GM12875 (cell line): ENCODE results near the gene ZBTB17.

Experiments
- H3K4me3 ChIP-seq: one replicate; pipeline ENCODE4 v1.5.1; 2011; ENCODE audit warnings: low read depth, low read length, control low read depth
- TF ChIP-seq, protein P1 (sequence below): IDR thresholded peaks from 2 replicates; pipeline ENCODE4 v1.5.1; 2011; ENCODE audit warnings: low read depth, mild to moderate bottlenecking, control low read depth, inconsistent platforms, low read length, moderate library complexity, borderline replicate concordance; ENCODE audit not compliant: insufficient read depth

ZBTB17 gene

DNA sequence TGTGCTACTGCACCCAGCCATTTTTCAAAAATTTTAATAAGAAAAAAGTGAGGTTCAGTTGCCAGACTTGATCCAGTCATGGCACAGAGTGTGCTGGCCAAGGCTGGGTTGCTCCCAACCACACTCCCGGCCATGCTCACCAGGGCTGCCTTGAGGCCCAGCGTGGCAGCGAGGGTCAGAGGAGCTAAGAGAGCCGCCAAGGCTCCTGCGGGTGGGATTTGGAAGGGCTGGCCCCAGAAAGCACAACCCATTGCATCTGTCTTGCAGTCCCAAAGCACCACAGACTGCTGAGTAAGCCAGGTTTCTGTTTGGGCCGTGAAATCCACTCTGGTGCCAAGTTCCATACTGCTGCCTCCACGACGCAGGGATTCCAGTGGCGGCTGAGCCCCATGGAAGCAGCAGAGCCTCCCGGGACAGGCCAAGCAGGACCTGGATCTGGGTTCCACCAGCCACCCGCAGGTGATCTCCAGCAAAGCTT, 22.6 kb downstream of the ZBTB17 start:
- no peak overlapping the region for H3K4me3 ChIP-seq
- TF ChIP-seq, protein P1, sequence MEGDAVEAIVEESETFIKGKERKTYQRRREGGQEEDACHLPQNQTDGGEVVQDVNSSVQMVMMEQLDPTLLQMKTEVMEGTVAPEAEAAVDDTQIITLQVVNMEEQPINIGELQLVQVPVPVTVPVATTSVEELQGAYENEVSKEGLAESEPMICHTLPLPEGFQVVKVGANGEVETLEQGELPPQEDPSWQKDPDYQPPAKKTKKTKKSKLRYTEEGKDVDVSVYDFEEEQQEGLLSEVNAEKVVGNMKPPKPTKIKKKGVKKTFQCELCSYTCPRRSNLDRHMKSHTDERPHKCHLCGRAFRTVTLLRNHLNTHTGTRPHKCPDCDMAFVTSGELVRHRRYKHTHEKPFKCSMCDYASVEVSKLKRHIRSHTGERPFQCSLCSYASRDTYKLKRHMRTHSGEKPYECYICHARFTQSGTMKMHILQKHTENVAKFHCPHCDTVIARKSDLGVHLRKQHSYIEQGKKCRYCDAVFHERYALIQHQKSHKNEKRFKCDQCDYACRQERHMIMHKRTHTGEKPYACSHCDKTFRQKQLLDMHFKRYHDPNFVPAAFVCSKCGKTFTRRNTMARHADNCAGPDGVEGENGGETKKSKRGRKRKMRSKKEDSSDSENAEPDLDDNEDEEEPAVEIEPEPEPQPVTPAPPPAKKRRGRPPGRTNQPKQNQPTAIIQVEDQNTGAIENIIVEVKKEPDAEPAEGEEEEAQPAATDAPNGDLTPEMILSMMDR, result no peak

DNA sequence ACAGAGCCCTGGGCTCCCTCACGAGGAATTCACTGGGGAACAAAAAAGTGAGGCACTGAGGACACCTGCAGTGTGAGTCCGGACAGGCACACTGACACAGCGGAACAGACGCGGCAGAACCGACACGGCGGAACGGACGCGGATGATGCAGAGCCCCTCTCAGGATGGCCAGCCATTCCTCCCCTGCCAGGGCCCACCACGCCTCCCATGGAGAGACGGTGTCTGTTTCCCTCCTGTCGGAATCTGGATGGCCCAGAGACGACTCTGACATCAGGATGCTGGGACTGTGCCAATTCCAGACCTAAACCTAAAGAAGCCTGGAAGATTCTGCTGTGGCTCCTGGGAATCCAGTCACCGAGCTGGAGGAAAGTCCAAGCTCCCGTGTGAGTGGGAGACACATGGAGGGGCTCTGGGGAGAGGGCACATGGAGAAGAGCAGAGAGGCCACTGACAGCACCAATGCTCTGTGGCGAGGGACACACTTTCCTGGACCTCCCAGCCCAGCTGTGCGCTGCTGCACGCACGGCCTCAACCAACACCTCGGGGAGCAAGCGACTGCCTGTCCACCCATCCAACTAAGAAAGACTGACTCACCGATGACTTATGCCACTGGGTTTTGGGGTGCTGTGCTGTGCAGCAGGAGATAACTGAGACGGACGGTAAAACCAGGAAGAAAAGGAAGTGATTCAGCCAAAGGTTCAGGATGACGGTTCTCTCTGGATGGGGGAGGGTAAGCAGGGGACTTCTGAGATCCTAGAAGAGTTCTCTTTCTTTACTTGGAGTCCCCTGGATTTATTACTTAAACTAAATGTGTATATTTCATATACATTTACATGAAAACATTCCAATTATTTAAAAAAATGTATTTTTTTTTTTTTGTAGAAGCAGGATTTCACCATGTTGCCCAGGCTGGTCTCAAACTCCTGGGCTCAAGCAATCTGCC, 23.3 kb downstream of the ZBTB17 start:
- TF ChIP-seq, protein P1, result no peak
- H3K4me3 ChIP-seq, result no peak overlapping the region

DNA sequence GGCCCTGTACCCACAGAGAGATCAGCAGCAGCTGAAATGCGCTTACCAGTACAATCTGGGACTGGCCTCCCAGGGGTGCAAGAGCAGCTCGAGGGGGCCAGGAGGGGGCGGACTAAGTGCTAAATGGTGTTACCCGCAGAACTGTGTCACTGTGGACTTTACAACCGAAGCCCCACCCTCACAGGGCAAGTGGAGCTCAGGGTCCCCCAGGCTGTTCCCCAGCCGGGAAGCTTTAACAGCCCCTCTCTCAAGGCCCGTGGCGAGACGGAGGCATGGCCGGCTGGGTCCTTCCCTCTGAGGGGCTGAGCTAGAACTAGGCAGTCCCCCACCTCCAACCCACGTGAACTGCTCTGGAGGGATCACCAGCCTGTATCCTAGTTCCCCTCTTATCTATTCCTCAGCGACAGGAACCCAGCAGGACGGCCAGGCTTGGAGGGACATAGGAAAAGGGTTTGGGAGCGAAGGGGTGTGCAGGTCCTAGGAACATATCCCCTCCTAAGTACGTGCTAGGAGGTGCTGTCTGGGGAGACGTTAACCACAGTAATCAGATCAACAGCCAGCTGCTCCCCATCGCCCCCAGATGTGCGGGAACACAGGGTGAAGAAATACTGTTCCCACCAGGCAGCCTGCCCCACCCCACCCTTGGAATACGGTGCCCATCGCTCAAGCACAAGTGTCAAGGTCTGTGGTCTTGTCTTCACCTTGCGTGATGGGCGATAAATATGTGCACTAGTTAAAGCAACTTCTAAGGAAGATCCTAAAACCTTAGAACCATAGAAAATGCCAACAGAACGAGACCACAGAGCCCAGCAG, 24.4 kb downstream of the ZBTB17 start:
- TF ChIP-seq, protein P1, result no peak
- H3K4me3 ChIP-seq, result no peak overlapping the region

DNA sequence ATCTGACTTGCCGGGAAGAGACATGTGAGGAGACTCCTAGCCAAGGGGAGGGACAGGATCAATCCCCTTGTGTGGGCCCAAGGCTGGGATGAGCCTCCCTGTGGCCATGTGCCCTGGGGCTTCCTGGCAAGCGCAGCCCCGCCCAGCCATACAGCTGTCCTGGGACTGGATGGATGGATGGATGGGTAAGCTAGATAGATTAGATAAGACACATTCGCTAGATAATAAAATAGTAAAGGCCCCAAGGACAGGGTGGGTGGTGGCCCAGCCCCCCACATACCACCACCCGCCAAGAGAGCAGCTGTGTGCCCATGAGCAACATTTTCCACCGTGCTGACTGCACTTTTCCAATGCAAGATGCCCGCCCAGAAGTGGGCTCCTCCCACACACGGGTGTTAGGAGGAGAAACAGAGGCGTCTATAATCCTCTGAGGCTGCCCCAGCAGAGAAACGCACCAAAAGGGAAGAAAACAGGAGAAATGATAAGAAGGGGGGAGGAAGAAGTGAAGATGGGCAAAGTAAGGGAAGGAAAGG, 25.1 kb downstream of the ZBTB17 start:
- TF ChIP-seq, protein P1, result no peak
- H3K4me3 ChIP-seq, result no peak overlapping the region

DNA sequence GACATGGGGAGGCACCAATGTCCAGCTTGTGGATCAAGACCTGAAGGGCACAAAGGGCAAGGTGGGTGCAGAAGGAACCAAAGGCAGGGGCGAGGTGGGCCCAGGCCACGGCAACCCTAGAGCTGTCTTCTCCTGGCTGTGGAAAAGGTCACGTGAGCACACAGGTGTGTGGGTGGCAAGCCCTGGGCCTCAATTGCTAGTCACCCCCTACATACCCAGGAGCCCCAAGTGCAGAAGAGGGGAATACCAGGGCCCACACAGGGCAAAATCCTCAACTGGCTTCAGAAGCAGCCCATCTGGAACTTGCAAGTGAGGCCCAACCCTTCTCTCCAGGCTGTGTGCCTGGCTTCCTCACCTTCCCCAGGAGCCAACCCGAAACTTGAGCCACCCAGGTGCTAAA, 25.6 kb downstream of the ZBTB17 start:
- H3K4me3 ChIP-seq, result no peak overlapping the region
- TF ChIP-seq, protein P1, result no peak

DNA sequence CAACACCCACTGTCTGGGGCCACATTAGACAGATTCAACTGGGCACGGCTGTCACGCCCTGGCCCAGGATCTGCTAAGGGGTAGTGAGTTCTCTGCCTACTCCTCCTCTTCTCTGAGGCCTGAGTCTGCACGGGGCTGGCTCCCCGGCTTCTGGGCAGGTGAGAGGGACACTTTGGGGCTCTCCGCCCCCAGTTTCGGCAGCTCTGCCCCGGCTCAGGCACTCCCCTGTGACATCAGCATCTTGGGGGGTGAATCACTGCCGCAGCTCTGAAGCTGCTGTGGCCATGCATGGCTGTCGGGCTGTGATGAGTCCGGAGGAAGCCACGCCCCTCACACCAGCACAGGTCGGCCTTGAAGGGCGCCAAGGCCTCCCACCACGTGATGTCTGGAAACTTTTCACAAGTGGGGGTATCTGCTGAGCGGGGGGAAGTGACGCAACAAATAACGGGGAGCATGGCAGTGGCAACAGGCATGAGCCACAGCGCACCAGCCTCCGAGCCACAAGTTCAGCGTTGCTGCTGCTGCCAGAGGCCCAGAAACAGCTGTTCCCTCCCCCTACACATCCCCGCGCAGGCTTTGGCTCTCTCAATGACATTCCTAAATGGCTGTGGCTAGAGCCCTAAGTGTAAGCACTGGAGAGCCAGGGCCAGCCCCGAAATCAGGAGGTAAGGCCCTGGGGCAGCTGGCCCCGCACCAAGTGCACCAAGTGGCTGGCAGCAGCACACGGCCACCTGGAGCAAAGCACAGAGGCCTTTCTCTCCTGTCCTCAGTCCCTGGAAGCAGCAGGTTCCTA, 26.3 kb downstream of the ZBTB17 start:
- TF ChIP-seq, protein P1, result no peak
- no peak overlapping the region for H3K4me3 ChIP-seq
